SK-N-SH treated with all-trans-retinoic acid at 6 μM for 48 hours (cell line): ENCODE measurements around the gene TNFAIP1.

Source experiments
- BACH2 ChIP-seq: fragments of 250-450 bp; sonication (Bioruptor Pico); IDR thresholded peaks from 2 replicates; pipeline ENCODE4 v1.9.0; 2021; ENCODE audit warnings: mild to moderate bottlenecking, borderline replicate concordance
- ESRRG ChIP-seq: fragments of 250-450 bp; sonication (Bioruptor Pico); IDR thresholded peaks from 2 replicates; pipeline ENCODE4 v1.6.1; 2021; ENCODE audit warnings: mild to moderate bottlenecking
- GLIS3 ChIP-seq: fragments of 250-450 bp; sonication (Bioruptor Pico); IDR thresholded peaks from 2 replicates; pipeline ENCODE4 v1.5.0; 2020; ENCODE audit warnings: mild to moderate bottlenecking, moderate library complexity
- PATZ1 ChIP-seq: fragments of 250-450 bp; sonication (Bioruptor Pico); IDR thresholded peaks from 2 replicates; pipeline ENCODE4 v1.8.0; 2020; ENCODE audit warnings: mild to moderate bottlenecking, moderate library complexity, borderline replicate concordance
- SNAI2 ChIP-seq: fragments of 250-450 bp; sonication (Bioruptor Pico); IDR thresholded peaks from 2 replicates; pipeline ENCODE4 v1.5.0; 2020; ENCODE audit warnings: mild to moderate bottlenecking, moderate library complexity
- ZFP3 ChIP-seq: fragments of 250-450 bp; sonication (Bioruptor Pico); IDR thresholded peaks from 2 replicates; pipeline ENCODE4 v1.5.0; 2020; ENCODE audit warnings: mild to moderate bottlenecking, moderate library complexity
- ZFP30 ChIP-seq: fragments of 450-650 bp; formaldehyde crosslinking; IDR thresholded peaks from 2 replicates; pipeline ENCODE4 v1.5.0; 2022; ENCODE audit warnings: mild to moderate bottlenecking, moderate library complexity

- no peak for TF ChIP-seq ZFP3
- no peak for TF ChIP-seq GLIS3 (CRISPR knock-in tag)
- TF ChIP-seq PATZ1: no peak
- no peak for TF ChIP-seq ZFP30
- TF ChIP-seq BACH2 (CRISPR knock-in tag): no peak
- TF ChIP-seq ESRRG: no peak
- TF ChIP-seq SNAI2 (CRISPR knock-in tag): no peak
Measured at GRCh38 chr17:28371245-28372202, 36.0 kb downstream of the TNFAIP1 start, which contains the start of gene SARM1.
